HG03108 (cell line): ENCODE data around the gene UBE2O.
"Not testable (repeated sequence)": the region's sequence is repeated elsewhere in the genome, so short reads cannot be mapped to it uniquely, and the experiment has no call there.

Experiments used
- ATAC-seq: cut with Tn5 transposase; IDR thresholded peaks from one replicate; pipeline ENCODE4 v1.9.1; 2021; ENCODE audit warnings: moderate library complexity; ENCODE audit not compliant: unreplicated experiment

The UBE2O gene

GRCh38 chr17:76354747-76355310 lies 98.1 kb downstream of the UBE2O start:
- ATAC-seq, result no peak

GRCh38 chr17:76354317-76354729 lies 98.6 kb downstream of the UBE2O start:
- ATAC-seq, result no peak

GRCh38 chr17:76353599-76354316 lies 99.2 kb downstream of the UBE2O start, which contains the start of gene PRPSAP1:
Gene PRPSAP1 (minus strand): TSS chr17:76353916. CDS start chr17:76353703, 213 bp downstream.
- ATAC-seq, result peak; percentile 94

- peak; percentile 15 for ATAC-seq
Observed at GRCh38 chr17:76353004-76353598, 99.9 kb downstream of the UBE2O start.

- no peak for ATAC-seq
Observed at GRCh38 chr17:76351526-76352071, 101.4 kb downstream of the UBE2O start.

GRCh38 chr17:76350463-76350862 lies 102.5 kb downstream of the UBE2O start:
- no peak for ATAC-seq

- ATAC-seq, result not testable (repeated sequence)
Observed at GRCh38 chr17:76346936-76347335, 106.0 kb downstream of the UBE2O start.

GRCh38 chr17:76345377-76345974 lies 107.5 kb downstream of the UBE2O start:
- ATAC-seq, result no peak

- no peak for ATAC-seq
Observed at GRCh38 chr17:76343106-76343505, 109.8 kb downstream of the UBE2O start.

GRCh38 chr17:76341301-76341700 lies 111.7 kb downstream of the UBE2O start:
- ATAC-seq, result no peak
